GM10266 (cell line): Measurements from ENCODE around the gene SPTBN5.
A peak's percentile ranks its signal among the peaks of the same experiment; 100 is the strongest.

Source experiments
- DNase-seq: peaks from one replicate; pipeline ENCODE4 v3.0.0; 2012; ENCODE audit errors: extremely low spot score
- TF ChIP-seq, protein P1 (sequence below): IDR thresholded peaks from 2 replicates; pipeline ENCODE4 v1.5.1; 2012; ENCODE audit warnings: mild to moderate bottlenecking, low read depth; ENCODE audit not compliant: control insufficient read depth, insufficient read depth; ENCODE audit errors: missing control alignments

The SPTBN5 gene

GRCh38 chr15:41895957-41896356 is 2.1 kb upstream of the SPTBN5 start:
- TF ChIP-seq, protein P1, sequence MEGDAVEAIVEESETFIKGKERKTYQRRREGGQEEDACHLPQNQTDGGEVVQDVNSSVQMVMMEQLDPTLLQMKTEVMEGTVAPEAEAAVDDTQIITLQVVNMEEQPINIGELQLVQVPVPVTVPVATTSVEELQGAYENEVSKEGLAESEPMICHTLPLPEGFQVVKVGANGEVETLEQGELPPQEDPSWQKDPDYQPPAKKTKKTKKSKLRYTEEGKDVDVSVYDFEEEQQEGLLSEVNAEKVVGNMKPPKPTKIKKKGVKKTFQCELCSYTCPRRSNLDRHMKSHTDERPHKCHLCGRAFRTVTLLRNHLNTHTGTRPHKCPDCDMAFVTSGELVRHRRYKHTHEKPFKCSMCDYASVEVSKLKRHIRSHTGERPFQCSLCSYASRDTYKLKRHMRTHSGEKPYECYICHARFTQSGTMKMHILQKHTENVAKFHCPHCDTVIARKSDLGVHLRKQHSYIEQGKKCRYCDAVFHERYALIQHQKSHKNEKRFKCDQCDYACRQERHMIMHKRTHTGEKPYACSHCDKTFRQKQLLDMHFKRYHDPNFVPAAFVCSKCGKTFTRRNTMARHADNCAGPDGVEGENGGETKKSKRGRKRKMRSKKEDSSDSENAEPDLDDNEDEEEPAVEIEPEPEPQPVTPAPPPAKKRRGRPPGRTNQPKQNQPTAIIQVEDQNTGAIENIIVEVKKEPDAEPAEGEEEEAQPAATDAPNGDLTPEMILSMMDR = no peak
- no peak for DNase-seq

DNA sequence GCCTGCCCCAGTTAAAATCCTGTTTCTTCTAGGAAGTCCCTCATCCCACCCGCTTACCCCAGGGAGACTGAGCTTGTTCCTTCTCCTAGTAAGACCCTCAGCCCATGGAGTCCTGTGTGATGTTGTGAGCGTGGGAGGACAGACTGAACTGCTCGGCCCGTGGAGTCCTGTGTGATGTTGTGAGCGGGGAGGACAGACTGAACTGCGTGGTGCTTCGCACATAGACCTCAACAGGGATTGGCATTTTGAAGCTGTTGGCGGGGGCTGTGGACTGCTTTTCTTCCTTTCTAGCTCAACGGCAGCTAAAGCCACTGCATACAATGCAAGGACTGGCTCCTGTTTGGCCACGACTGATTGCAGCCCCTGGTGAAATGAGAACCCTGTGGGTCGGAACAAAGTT is 1.6 kb upstream of the SPTBN5 start:
- DNase-seq = no peak
- TF ChIP-seq, protein P1 = no peak

- peak; percentile 86 for DNase-seq
- TF ChIP-seq, protein P1 = peak; percentile 45
These were observed 1.1 kb upstream of the SPTBN5 start for GRCh38 chr15:41894791-41895463.

- TF ChIP-seq, protein P1 = no peak
- no peak for DNase-seq
These were observed 468 bp upstream of the SPTBN5 start for GRCh38 chr15:41894251-41894790.

DNA sequence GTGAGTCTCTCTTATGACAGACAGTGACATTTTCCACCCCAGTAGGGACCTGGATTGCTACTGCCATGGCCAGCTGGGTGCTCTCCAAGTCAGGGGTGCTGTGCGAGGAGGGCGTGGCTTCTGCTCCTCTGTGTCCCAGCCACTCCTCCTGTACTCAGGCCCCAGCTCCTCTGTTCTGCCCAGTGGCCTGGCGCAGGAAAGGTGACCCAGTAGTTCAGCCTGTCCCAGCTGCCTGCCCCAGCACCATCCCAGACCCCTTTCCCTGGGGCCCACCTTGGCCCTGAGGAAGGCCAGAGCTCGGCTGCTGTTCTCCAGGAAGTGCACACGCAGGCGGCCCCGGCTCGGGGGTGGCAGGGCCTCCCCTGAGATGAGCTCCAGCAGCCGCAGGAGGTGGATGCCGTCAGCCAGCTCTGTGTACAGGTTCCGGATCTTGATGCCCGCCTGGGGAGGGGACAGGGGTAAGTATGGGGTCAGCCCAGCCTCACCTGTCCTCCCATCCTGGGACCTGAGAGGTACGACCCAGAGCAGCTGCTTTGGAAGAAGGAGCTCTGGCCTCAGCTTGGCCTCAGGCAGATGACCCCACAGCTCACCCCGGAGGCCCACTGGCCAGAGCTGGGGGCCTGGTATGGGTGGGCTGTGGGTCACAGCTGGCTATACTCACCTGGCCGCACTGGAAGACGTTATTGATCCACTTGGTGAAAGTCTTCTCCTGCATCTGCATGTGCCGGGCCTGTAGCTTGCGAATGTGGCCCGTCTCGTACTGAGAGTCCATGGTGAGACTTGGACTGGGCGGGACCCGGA is 1.0 kb downstream of the SPTBN5 start:
- TF ChIP-seq, protein P1 = no peak
- no peak for DNase-seq

DNA sequence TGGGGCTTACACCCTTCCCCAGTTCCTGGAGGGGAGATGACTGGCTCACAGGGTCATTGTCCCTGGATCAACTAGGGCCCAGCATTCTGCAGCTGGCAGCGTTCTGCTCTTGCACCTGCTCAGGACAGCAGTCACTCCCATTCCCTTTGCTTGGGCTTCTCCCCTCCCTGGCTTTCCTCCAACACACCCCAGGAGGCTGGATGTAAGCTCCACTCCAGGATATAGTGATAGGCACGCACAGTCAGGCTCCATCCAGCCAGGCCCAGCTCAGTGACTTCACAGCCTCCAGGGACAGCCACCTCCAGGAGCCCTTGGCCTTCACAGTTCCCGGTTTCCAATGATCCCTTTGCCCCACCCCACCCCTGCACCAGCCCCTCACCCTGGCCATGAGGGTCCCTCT is 1.9 kb downstream of the SPTBN5 start:
- no peak for DNase-seq

More for the DNA sequence above, 1.9 kb downstream of the SPTBN5 start:
- TF ChIP-seq, protein P1 = no peak
